ENCODE measurements around the gene ERBB4.
"Not testable (repeated sequence)": the region's sequence is repeated elsewhere in the genome, so short reads cannot be mapped to it uniquely, and the experiment has no call there.

The ERBB4 gene

GRCh38 chr2:212021947-212022346 is 516.7 kb downstream of the ERBB4 start:
- no peak; the same call in 2 of the 3 replicates for ATAC-seq
- TF ChIP-seq POU6F1 (CRISPR knock-in tag; IDR thresholded peaks at IDR 0.05; ENCODE audit: borderline replicate concordance, low read depth) (peak; percentile 34; the same call in 1 of the 2 replicates), ZNF70 (CRISPR knock-in tag; IDR thresholded peaks at IDR 0.05) (no peak), ISL1 (CRISPR knock-in tag; IDR thresholded peaks at IDR 0.05) (peak; percentile 27)

- no peak for ATAC-seq
Measured at GRCh38 chr2:212015588-212015987, 523.0 kb downstream of the ERBB4 start.

GRCh38 chr2:212013626-212014025 is 525.0 kb downstream of the ERBB4 start:
- no peak for ATAC-seq
- no peak for TF ChIP-seq TSHZ2 (CRISPR knock-in tag; IDR thresholded peaks at IDR 0.05)
- no peak for TF ChIP-seq OSR1 (CRISPR knock-in tag; IDR thresholded peaks at IDR 0.05)
- TF ChIP-seq SNAI2 (CRISPR knock-in tag; IDR thresholded peaks at IDR 0.05), result no peak
- no peak for TF ChIP-seq ZFP3 (CRISPR knock-in tag; IDR thresholded peaks at IDR 0.05)
- TF ChIP-seq CSRNP3 (CRISPR knock-in tag; IDR thresholded peaks at IDR 0.05), result no peak
- TF ChIP-seq ESRRG (CRISPR knock-in tag; IDR thresholded peaks at IDR 0.05), result no peak
- TF ChIP-seq ZFP30 (CRISPR knock-in tag; IDR thresholded peaks at IDR 0.05), result no peak
- TF ChIP-seq CREB5 (CRISPR knock-in tag; IDR thresholded peaks at IDR 0.05; ENCODE audit: low read depth), result no peak
- TF ChIP-seq GLIS3 (CRISPR knock-in tag; IDR thresholded peaks at IDR 0.05), result no peak
- no peak for TF ChIP-seq POU6F1 (CRISPR knock-in tag; IDR thresholded peaks at IDR 0.05; ENCODE audit: borderline replicate concordance, low read depth)

More at GRCh38 chr2:212015588-212015987, 523.0 kb downstream of the ERBB4 start:
- TF ChIP-seq PATZ1 (CRISPR knock-in tag; IDR thresholded peaks at IDR 0.05; ENCODE audit: borderline replicate concordance) (no peak), GLIS3 (CRISPR knock-in tag; IDR thresholded peaks at IDR 0.05) (no peak), TOX (CRISPR knock-in tag; IDR thresholded peaks at IDR 0.05; ENCODE audit: borderline replicate concordance) (no peak), TCF4 (CRISPR knock-in tag; IDR thresholded peaks at IDR 0.05; ENCODE audit: borderline replicate concordance) (no peak), ZNF70 (CRISPR knock-in tag; IDR thresholded peaks at IDR 0.05) (no peak), ZNF565 (CRISPR knock-in tag; conservative IDR thresholded peaks at IDR 0.05; ENCODE audit: low read depth) (no peak), ARNTL (CRISPR knock-in tag; IDR thresholded peaks at IDR 0.05; ENCODE audit: borderline replicate concordance, low read depth) (no peak)

- ATAC-seq, result not testable (repeated sequence)
Measured at GRCh38 chr2:212010305-212010704, 528.3 kb downstream of the ERBB4 start.

Data from SK-N-SH treated with all-trans-retinoic acid at 6 μM for 48 hours (cell line).